PFSK-1 (cell line): ENCODE data around the gene ADSL.

Experiments
- FOXP2 ChIP-seq: optimal IDR thresholded peaks from 2 replicates; pipeline ENCODE3; 2011; ENCODE audit warnings: borderline replicate concordance, control low read depth, inconsistent platforms; ENCODE audit not compliant: insufficient read depth; ENCODE audit errors: extremely low read length, extremely low read depth
- POLR2AphosphoS5 ChIP-seq: IDR thresholded peaks from 2 replicates; pipeline ENCODE4 v1.6.1; 2012; ENCODE audit warnings: low read depth, mild to moderate bottlenecking, control low read depth, low read length, moderate library complexity
- SIN3A ChIP-seq: IDR thresholded peaks from 2 replicates; pipeline ENCODE4 v1.6.1; 2012; ENCODE audit warnings: mild to moderate bottlenecking, low read length, moderate library complexity, borderline replicate concordance; ENCODE audit not compliant: insufficient read depth
- TAF1 ChIP-seq: IDR thresholded peaks from 2 replicates; pipeline ENCODE4 v1.6.1; 2012; ENCODE audit warnings: low read length, control low read depth, borderline replicate concordance; ENCODE audit not compliant: insufficient read depth
- TF ChIP-seq, protein P1 (sequence below), 2 experiments: IDR thresholded peaks; 2 replicates each; pipeline versions ENCODE4 v1.6.1 to v1.8.0; 2011 to 2012; ENCODE audit warnings: low read depth in 2 of 2, low read length in 2 of 2, control low read depth in 1 of 2, inconsistent platforms in 1 of 2, mild to moderate bottlenecking in 1 of 2, moderate library complexity in 1 of 2; ENCODE audit not compliant: insufficient read depth in 1 of 2

The ADSL gene

DNA sequence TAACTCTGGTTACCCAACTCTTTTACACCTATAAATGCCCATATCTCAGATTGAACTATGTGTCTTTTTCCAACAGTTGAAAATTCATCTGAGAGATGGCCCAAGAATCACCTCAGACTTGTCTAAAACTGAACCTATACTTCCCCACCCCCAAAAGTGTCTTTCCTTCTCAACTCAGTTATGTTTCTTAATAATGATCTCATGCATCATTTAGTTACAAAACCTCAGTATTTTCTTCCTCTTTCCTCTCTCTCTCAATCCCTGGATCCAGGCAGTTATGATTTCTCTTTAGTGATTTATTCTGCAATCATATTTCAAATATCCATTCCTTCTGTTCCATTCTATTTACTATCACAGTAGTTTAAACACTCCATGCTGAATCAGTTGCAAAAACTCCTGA lies 32.3 kb upstream of the ADSL start:
- TF ChIP-seq, protein P1, sequence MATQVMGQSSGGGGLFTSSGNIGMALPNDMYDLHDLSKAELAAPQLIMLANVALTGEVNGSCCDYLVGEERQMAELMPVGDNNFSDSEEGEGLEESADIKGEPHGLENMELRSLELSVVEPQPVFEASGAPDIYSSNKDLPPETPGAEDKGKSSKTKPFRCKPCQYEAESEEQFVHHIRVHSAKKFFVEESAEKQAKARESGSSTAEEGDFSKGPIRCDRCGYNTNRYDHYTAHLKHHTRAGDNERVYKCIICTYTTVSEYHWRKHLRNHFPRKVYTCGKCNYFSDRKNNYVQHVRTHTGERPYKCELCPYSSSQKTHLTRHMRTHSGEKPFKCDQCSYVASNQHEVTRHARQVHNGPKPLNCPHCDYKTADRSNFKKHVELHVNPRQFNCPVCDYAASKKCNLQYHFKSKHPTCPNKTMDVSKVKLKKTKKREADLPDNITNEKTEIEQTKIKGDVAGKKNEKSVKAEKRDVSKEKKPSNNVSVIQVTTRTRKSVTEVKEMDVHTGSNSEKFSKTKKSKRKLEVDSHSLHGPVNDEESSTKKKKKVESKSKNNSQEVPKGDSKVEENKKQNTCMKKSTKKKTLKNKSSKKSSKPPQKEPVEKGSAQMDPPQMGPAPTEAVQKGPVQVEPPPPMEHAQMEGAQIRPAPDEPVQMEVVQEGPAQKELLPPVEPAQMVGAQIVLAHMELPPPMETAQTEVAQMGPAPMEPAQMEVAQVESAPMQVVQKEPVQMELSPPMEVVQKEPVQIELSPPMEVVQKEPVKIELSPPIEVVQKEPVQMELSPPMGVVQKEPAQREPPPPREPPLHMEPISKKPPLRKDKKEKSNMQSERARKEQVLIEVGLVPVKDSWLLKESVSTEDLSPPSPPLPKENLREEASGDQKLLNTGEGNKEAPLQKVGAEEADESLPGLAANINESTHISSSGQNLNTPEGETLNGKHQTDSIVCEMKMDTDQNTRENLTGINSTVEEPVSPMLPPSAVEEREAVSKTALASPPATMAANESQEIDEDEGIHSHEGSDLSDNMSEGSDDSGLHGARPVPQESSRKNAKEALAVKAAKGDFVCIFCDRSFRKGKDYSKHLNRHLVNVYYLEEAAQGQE (IDR thresholded peaks at IDR 0.05; ENCODE audit: insufficient read depth in 1 of 2, low read depth in 2 of 2, low read length in 2 of 2), result no peak

DNA sequence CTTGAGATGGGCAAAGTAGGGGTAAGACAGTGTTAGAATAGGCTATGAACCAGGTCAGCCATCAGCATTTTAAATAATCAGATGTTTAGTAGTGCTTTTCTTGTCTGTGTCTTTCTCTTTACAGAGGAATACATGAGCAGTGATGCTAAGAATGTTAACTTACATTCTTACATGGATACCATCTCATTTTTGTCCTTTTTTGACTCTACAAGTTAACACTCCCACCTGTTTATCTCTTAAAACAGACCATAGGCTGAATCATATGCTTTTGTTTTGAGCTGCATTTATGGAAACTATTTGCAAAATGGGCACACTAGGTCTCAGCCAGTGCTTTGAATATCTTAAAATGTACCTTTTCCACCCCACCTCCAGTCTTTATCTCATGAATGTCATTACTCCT lies 25.6 kb upstream of the ADSL start:
- no peak for TF ChIP-seq POLR2AphosphoS5
- TF ChIP-seq, protein P1 (IDR thresholded peaks at IDR 0.05; ENCODE audit: insufficient read depth in 1 of 2, low read depth in 2 of 2, low read length in 2 of 2), result no peak
- no peak for TF ChIP-seq FOXP2
- TF ChIP-seq TAF1, result no peak
- TF ChIP-seq SIN3A, result no peak

DNA sequence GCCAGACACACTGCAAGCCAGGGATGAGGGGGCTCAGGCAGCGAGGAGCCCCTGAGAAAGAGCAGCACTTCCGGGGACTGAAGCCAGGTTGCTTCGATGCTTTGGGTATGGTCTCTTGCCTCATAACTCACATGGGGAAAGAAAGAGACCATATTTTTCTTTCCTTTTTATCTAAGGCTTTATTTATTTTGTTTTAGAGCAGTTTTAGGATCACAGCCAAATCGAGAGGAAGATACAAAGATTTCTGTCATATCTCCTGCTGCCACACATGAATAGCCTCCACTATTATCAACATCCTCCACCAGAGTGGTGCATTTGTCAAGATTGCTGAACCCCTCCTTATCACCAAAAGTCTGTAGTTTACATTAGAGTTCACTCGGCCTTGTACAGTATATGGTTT lies 24.3 kb upstream of the ADSL start:
- no peak for TF ChIP-seq POLR2AphosphoS5

DNA sequence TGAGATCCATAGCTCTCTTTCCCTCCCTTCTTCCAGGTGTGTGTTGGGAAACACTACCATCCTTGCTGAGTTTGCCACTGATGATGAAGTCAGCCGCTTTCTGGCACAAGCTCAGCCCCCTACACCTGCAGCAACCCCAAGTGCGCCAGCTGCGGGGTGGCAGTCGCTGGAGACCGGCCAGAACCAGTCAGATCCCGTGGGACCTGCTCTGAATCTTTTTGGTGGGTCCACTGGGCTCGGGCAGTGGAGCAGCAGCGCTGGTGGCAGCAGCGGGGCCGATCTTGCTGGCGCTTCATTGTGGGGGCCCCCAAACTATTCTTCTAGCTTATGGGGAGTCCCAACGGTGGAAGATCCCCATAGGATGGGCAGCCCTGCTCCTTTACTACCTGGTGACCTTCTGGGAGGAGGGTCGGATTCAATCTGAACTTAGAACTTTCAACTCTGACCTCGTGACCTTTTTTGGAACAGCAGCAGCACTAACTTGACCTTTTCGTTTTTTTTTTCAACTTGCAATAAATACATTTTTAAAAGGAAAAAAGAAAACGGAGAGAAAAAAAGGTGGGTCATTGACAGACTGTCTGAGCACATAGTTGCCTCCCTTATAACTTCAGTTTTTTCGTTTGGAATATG lies 23.4 kb upstream of the ADSL start:
- TF ChIP-seq POLR2AphosphoS5, result no peak

DNA sequence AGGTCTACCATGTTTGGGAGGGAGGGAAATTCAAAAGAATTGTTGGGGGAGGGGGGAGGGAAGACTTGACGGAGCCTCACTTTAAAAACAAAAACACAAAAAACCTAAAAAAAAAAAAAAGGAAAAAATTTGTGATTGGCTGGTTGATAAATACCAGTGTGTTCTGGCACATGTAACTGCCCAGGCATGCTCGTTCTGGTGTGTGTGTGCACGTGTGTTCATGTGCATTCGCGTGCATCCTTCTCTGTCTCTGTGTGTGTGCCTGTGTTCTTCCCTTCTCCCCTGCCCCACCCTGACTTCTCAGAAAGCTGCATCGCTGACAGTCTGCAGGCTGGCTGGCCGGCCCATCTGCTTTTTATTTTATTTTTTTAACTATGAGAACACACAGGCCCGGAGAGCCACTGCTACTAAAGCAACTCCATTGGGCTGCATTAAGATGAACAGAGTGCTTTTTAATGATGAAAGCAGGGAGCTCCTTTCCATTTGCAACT lies 22.6 kb upstream of the ADSL start:
- no peak for TF ChIP-seq TAF1
- TF ChIP-seq POLR2AphosphoS5, result no peak
- TF ChIP-seq, protein P1 (IDR thresholded peaks at IDR 0.05; ENCODE audit: insufficient read depth in 1 of 2, low read depth in 2 of 2, low read length in 2 of 2), result no peak
- no peak for TF ChIP-seq FOXP2

DNA sequence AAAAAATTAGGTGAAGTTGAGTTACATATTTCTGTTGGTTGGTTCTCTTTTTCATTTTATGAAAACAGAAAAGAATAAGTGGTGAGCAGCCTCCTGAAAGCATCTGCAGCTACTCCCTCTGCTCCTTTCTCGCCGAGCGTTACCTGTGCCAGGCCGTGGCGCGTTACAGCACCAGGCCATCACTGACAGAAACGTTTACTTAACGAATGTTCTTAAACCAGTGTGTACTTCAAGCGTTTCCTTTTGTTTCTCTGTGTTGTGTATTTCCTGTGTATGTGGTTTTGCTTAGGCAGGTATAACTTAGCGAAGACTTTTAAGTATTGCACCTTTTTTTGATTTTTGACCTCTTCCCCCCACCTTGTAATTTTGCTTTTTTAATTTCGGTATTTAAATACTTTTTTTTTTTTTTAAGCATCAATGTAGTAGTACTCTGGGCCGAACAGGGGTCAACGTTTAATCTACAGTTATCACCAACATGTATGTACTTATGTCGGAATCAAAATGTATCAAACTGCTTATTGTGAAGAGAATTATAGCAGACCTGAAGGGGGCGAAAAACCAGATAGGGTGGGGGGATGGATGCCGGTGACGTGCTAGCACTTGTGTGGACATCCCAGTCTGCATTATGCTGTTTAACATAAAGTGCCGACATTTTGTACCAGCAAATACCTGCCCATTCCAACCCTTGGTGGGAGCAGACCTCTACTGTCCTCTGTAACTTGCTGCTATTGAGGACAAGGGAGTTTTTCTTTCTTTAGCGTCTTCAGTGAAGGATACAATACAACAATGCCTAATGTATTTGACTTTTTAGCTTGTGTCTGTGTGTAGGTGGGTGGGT lies 21.6 kb upstream of the ADSL start:
- TF ChIP-seq, protein P1 (IDR thresholded peaks at IDR 0.05; ENCODE audit: insufficient read depth in 1 of 2, low read depth in 2 of 2, low read length in 2 of 2), result no peak
- TF ChIP-seq TAF1 (no peak), SIN3A (no peak), FOXP2 (no peak), POLR2AphosphoS5 (no peak)
